Activated naive CD4-positive, alpha-beta T cell treated with Interleukin-2 at 50 U/mL for 16 hours (primary cell): Measurements from ENCODE around the gene ZNF235.
"Not testable (repeated sequence)": the region's sequence is repeated elsewhere in the genome, so short reads cannot be mapped to it uniquely, and the experiment has no call there.

Source experiments
- DNase-seq: peaks from one replicate; pipeline ENCODE4 v3.0.0-alpha.2; 2020

The ZNF235 gene

DNA sequence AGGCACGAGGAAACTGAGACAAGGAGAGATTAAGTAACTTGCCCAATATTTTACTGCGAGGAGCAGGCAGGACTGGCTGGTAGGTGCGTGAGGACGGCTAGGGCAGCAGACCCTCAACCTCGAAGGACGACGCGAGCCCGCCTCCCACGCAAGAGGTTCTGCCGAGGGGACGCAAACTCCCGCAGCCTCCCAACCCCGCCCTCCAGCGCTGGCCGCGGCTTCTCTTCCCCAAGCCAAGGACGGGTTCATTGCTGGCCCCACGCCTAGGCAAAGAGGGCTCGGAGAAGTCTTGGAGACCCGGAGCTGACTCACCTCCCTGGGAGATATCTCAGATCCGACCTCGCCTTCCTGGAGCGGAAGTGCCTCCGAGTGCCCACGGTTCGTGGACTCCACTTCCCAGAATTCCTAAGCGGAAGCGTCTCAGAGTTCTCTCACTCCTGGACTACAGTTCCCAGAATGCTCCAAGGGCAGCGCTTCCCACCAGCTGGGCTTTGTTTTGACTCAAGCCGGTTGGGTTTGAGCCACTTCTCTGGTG lies at the start of gene ZNF235:
Gene ZNF235 (minus strand): TSS at position 367 of the 535 bp plus-strand sequence. CDS start 1,621 bp downstream, outside the sequence.
- DNase-seq, result peak; percentile 78

DNA sequence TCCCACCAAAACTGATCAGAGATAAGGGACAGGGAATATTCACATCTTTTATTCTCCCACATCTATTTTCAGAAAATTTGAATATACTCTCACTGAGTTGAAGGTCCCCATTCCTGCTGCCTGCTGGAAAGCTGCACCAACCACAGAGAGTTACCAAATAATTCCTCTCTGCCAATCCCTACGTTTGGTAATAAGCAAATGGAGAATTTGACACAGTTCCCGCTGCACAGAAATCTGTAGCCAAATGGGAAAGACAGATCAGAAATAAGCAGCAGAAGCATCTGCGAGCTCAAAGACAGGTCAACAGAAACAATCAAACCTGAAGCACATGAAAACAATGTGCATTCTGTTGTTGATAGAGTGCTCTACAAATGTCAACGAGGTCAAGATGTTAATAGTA lies 41.7 kb upstream of the ZNF235 start:
- DNase-seq, result no peak

DNA sequence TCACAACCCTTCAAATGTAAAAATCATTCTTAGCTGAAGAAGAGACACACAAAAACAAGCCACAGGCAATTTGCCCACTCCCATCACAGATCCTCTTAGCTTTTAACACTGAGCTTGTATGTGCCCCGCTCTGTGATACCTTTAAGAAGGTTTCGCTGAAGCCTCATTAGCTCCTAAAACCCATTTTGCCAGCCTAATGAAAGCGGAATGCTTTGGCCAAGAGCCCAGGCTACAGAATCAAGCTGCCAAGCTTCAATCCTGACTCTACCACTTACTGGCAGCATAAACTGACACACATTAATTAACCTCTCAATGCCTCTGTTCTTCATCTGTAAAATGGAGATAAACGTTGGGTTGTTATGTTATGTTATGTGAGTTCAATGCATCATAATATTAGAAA lies 41.1 kb upstream of the ZNF235 start:
- no peak for DNase-seq

DNA sequence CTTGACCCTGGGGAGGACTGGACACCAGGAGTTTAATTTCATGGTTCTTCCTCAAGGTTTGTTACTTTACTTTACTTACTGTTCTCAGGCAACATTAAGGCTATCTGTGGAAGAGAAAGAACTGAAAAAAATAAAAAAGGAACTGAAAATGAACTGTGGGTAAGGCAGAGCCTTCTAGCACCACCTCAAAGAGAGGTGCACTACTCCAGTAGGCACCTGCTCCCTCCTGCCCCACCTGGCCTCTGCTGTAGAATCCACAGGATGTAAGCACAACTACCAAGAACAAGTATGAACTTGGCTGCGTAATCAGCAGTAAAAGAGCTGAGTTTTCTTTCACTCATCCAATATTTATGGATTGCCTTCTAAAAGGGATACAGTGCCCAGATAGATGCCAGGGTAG lies 39.4 kb upstream of the ZNF235 start:
- DNase-seq, result no peak

DNA sequence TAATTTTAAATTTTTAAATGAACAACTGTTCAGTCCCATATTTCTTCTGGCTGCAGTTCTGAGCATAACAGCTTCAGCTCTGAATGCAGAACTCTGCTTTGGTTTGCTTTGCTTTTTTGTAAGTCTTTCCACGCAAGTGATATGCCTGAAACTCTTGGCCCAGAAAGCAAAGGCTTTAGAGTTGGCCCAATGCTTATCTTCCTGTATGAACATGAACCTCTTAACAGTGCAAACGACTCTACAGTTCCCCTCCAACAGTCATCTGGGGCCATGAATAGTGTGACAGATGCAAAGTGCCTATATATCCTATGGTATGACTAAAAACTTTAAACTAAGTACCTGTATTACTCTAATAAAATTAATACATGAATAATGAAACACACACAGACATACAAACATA lies 37.0 kb upstream of the ZNF235 start:
- DNase-seq, result no peak

DNA sequence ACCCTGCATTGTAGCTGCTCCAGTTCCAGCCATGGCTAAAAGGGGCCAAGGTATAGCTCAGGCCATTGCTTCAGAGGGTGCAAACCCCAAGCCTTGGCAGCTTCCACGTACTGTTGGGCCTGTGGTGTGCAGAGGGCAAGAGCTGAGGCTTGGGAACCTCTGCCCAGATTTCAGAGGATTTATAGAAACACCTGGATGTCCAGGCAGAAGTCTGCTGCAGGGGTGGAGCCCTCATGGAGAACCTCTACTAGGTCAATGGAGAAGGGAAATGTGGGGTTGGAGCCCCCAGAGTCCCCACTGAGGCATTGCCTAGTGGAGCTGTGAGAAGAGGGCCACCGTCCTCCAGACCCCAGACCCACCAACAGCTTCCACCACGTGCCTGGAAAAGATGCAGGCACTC lies 29.8 kb upstream of the ZNF235 start:
- not testable (repeated sequence) for DNase-seq

DNA sequence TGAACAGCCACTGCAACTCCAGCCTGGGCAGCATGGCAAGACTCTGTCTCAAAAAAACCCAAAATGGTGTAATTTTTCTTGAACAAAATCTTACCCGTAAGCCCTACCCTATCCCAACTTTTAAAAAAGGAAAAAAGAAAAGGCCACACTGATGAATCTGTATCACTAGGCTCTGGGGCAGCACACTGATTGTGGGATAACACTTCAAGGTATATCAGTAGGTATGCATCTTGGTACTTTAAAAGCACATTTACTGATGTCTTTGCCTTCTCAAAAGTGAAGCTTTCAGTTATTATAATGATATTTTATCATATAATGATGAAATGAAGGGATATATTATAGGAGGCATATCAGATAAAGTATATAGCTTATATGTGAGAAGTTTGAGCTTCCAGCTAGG lies 27.3 kb upstream of the ZNF235 start:
- DNase-seq, result no peak

DNA sequence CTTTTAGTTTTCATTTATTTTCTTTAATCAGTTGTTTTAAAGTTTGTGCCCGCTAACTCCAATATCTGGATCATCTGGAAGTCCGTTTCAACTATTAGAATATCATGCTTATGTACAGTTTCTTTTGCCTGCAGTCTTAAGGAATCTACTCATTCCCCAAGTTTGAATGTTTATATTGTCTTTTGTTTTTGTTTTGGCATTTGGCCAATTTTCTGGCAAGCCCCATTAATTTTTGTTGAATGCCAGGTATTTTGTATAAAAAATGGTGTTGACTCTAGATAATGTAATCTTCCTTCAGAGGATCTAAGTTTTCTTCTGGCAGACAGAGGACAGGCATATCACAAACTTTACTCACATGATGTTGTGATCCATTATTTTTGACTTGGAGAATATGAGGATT lies 11.1 kb upstream of the ZNF235 start:
- DNase-seq, result no peak

DNA sequence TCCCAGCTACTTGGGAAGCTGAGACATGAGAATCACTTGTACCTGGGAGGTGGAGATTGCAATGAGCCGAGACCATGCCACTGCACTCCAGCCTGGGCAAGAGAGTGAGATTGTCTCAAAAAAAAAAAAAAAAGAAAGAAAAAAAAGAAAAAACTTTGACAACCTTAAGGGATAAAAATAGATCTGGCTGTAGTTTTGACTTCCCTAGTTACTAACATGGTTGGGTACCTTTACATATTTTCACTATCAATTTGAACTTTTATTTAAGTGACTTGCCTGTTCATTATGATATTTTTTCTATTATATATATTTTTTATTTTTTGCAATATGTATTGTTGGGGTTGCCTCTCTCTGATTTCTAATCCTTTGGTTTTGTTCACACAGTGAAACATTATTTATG lies 8.4 kb upstream of the ZNF235 start:
- DNase-seq, result no peak

DNA sequence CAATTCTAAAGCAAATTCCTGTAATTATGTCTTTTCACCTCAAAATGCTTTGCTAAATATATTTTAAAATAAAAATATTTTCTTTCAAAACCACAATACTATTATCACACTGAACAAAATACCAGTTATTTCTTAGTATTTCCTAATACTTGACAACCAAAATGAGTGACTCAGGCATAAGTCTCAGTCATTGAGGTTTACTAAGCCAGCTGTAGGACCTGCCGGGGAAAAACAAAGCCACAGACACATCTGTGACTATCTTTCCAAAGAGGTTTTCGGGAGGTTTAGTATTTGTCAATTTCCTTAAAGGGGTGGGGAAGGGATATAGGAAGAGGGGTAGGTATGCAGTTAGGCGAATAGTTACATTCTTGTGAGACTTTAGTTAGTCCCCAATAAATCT lies 3.2 kb upstream of the ZNF235 start:
- no peak for DNase-seq

DNA sequence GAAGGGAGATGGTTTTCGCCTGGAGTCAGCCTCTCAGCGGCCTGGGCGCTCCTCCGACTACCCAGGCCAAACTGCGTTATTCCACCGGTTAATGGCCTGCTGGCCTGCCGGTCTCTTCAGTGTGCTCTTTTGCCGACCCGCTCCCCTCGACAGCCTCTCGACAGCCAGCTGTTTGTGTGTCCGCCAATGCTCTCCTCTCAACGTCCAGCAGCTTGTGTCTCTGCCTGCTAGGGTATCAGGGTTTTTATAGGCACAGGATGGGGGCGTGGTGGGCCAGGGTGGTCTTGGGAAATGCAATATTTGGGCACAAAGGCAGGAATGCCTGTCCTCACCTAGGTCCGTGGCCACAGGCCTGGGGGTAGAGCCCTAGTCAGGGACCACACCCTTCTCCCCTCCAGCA lies 1.5 kb upstream of the ZNF235 start:
- no peak for DNase-seq

DNA sequence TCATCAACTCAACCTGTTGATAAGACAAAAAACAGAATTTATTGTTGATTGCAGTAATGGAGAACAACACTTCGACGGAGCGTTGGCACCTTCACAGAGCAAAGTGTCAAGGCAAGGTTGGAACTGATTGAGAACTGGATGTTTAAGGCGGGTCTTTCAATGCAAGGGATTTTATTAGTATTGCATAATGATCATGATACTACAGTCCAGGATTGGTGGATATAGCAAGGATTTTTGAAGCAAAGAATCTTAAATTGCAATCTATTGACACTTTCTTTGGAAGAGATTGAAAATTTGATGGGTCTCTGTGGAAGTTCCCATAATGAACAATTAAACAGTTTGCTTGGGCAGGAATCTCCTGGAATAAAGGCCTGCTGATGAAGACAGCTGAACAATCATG lies 632 bp upstream of the ZNF235 start:
- DNase-seq, result no peak

DNA sequence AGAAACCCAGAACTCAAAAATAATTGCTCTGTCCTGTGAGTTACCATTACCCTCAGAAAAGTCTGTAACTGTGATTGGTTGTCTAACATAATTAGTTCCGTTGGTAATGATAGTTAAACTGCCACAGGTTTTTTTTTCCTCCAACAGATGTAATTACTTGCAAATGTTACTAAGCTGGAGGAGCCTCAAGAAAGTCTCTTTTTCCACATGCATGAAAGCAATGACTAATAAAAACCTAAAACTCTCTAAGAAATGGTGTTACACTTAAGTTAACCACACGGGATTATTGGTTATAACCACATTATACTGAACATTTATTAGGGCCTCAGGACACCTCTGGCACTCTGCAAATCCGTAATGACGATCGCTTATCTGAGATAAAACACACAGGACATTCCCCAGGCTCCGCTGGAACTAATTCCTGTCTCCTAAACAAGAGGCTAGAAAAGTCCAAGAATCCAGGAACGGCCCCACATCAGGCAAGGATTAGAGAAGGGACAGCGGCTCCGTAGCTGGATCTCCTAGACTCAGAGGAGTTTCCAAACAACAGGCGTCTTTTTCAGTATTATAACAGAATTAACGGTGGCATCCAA lies 753 bp downstream of the ZNF235 start:
- peak; percentile 1 for DNase-seq

DNA sequence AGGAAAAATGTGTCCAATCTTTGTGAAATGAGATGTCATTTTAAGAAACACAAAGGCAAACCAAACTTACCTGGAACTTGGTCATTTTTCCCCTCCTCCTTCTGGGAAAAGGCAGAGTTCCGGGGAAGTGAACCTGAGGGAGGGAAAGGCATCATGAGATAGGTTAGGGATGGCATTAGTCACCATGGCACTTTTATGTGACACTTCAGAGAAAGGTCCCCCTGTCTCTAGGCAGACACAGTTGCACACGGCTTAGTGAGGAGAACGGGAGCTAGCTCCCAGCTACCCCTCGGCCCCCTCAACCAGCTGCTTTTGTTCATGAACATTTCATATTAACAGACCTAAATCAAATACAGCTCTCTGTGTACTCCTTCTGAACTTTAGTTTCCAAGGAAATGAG lies 1.5 kb downstream of the ZNF235 start:
- DNase-seq, result no peak

DNA sequence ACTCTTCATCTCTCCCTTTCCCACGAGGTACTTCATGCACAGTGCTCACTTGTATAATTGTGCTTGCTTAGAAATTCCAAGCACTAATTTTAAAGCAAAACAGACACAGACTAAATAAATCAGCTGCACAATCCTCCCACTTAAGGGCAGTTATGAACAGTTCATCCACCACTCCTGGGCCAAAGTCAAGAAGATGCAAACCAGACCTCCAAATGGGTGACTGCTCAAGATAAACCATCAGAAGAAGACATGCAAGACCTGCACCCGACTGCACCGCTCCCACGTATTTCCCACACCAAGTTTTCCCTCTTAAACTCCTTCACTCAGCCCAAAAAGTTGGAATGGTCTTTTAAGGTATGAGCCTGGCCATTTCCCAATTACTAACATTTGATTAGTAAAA lies 19.9 kb downstream of the ZNF235 start:
- DNase-seq, result no peak

DNA sequence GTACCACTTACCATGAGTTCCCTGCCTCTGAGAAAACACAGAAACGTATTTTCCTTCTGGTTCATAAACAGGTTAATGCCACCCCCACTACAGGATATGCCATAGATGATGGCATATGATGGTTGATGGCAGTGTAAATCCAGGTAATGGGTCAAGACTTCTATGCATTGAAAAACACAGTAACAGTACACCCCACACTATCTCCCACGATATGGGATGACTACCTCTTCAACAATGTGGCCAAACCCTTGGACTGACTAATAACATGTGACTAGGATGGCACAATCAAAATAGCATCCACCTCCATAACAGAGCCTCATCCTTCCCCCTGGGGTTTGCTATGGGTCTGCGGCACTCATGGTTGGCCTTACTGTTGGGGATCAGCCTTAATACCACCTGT lies 22.0 kb downstream of the ZNF235 start:
- no peak for DNase-seq

DNA sequence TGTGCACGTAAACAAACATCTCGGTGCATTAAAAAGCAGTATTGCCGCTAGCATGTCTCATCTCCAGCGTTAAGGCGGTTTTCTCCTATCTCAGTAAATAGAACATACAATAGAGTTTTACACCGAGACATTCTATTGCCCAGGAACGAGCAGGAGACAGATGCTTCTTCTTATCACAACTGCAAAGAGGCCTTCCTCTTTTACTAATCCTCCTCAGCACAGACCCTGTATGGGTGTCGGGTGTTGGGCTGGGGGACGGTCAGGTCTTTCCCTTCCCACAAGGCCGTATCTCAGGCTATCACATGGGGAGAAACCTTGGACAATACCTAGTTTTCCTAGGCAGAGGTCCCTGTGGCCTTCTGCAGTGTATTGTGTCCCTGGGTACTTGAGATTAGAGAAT lies 23.9 kb downstream of the ZNF235 start:
- no peak for DNase-seq

DNA sequence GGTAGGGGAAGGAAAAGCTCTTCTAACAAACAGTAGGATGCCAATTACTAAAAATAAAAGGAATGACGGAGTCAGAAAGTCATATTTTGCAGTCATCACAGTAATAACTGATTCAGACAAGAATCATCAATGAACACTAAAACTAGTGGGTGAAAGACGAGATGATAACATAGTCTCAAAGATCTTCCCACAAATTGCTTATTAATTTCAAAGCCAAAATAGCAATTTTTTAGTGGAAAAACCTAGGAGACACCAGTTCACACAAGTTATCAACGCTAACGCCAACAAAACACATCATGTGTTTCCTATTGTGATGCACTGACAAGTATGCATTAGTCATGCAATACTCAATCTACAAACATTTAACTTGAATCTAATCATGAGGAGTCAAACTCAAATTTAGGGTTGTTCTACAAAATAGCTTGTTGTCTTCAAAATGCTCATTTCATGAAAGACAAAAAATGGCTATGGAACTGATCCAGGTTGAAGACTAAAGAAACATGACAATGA lies 26.6 kb downstream of the ZNF235 start:
- no peak for DNase-seq

DNA sequence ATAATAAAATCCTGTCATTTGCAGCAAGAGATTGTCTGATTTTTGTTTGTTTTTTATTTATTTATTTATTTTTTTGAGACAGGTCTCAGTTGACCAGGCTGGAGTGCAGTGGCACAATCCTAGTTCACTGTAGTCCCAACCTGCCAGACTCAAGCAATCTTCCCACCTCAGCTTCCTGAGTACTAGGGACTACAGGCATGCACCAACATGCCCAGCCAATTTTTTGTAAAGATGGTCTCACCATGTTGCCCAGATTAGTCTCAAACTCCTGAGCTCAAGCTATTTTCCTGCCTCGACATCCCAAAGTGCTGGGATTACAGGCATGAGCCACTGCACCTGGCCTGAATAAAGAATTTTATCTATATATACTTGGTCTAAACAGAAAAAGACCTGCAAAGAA lies 27.5 kb downstream of the ZNF235 start:
- no peak for DNase-seq

DNA sequence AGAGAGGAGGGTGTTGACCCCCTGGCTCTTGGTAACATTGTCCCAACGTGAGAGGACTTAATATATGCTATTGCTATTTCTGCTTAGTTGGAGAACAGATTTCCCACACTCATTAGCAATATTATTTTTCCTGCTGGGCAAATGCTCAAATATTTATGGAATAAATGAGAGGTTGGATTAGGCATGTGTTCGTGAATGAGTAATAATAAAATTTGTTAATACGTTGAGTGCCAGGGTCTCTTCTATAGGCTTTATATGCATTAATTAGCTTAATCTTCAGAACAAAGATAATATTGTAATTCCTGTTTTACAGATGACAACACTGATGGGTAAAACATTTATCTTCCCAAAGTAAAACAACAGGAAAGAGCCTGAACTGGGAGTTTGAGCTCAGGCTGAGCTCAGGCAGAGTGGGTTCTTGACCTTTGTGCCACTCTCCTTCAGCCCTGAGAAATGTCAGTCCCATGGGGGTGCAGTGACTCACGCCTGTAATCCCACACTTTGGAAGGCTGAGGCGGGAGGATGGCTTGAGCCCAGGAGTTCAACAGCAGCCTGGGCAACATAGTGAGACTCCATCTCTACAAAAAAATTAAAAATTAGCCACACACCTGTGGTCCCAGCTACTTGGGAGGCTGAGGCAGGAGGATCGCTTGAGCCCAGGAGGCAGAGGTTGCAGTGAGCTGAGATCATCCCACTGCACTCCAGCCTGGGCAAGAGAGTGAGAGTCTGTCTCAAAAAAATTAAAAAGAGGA lies 44.0 kb downstream of the ZNF235 start:
- no peak for DNase-seq

DNA sequence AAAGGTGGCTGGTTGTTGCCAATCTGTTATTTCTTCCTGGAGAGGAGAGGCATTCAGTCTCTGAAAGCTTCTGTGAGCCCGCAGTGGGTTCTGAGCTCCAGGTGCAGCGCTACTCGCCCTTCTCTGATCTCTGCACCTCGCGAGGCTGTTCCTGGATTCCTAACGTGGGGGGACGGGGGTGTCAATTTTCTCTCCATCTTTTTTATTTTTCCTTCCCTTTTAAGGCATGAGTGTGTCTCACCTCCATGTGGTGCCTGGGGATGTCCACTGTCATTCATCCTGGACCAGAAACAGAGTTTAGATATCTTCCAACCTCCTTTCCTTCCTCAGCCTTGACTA lies 44.5 kb downstream of the ZNF235 start:
- DNase-seq, result no peak

DNA sequence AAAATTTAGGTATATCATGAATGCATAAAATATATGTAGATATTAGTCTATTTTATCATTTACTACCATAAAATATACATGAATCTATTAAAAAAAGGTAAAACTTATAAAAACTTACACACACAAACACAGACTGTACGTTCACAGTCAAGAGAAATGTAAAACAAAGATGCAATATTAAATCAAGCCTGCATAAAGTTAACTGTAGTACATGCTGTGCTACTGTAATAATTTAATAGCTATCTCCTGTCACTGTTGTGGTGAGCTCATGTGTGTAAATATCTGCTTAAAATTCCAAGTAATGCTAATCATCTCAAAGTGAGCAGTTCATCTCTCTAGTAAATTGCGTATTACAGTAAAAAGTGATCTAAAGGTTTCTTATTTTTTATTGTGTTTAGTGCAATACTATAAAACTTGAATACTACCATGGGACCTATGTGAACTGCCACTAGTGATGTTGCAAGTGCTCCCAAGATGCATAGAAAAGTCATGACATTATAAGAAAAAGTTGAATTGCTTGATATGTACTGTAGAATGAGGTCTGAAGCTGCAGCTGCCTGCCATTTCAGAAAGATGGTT lies 45.9 kb downstream of the ZNF235 start:
- no peak for DNase-seq

DNA sequence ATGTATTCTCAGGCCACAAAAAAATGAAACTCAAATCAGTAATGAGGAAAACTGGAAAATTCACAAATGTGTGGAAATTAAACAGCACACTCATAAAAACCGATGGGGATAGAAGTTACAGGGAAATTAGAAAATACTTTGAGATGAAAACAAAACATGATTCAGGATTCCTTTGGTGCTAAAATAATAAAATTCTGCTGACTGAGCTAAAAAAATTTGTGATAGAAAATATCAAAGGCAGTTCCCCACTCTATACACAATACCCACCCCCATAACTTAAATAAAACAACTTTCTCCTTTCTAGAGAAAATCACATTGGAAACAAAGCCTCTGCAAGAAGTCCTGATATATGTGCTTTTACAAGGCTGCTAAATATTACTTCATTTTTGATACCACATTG lies 46.7 kb downstream of the ZNF235 start:
- no peak for DNase-seq

DNA sequence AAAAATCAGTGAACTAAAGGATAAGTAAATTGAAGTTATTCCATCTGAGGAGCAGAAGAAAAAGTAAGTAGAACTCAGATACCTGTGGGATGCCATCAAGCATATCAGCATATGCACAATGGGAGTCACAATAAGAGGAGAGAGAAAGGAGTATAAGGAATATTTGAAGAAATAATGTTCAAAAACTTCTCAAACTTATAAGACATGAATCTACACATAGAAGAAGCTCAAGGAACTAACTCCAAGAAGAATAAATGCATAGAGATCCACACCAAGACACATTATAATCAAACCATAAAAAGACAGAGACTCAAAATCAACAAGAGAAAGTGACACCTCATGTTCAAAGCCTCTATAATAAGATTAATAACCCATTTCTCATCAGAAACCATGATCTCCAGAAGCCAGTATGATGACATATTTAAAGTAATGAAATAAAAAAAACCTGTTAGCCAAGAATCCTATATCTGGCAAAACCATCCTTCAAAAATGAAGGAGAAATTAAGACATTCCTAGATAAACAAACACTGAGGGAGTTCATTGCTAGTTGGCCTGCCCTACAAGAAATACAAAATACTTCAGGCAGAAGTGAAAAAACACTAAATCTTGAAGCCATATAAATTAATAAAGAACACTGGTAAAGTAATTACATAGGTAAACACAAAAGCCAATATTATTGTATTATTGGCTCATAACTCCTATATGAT lies 49.0 kb downstream of the ZNF235 start:
- DNase-seq, result no peak
